GM12878 (cell line): ENCODE results near the gene SIRT2. TPM values are rescaled to one million over a fixed set of nuclear protein-coding genes. Genes with fewer than 3 reads are reported as not detected.

ENCODE experiments used
- ATAC-seq: fragments of 200-7000 bp; cut with Tn5 transposase; 3 replicates; pipeline ENCODE4 v1.9.1; 2020; ENCODE audit warnings: mild to moderate bottlenecking, moderate library complexity
- BruUV-seq: library from RNA; stranded (reverse); fragments of 400-500 nt; replicated peaks from 2 replicates; lab custom pipeline; 2021; lab: Mats Ljungman, UMichigan
- CTCF ChIA-PET: fragments of 300-600 bp; sonication (Branson Sonifier 250); formaldehyde crosslinking; extraction: SDS; loops from one replicate; lab custom pipeline; 2021; ENCODE audit warnings: inconsistent platforms; lab: Yijun Ruan, JAX
- POLR2A ChIA-PET: fragments of 350-600 bp; formaldehyde crosslinking; extraction: SDS; loops from one replicate; lab custom pipeline; 2021; ENCODE audit warnings: inconsistent platforms; lab: Charles Lee
- RAD21 ChIA-PET: fragments of 300-600 bp; sonication (Branson Sonifier 250); formaldehyde crosslinking; loops from one replicate; lab custom pipeline; 2023; ENCODE audit warnings: antibody characterized with exemption; ENCODE audit not compliant: unreplicated experiment; lab: Charles Lee
- SMC1A ChIA-PET: fragments of 300-600 bp; sonication (Branson Sonifier 250); formaldehyde crosslinking; loops from one replicate; lab custom pipeline; 2023; ENCODE audit not compliant: unreplicated experiment, uncharacterized antibody; lab: Charles Lee
- DNase-seq: peaks from one replicate; pipeline ENCODE4 v3.0.0-alpha.2; 2011; ENCODE audit warnings: low read depth, low spot score
- FAIRE-seq: peaks from 3 replicates; lab custom pipeline; 2011; peaks lifted over from hg19 to GRCh38; lab: Jason Lieb, UNC
- H2AFZ ChIP-seq: 2 replicates; pipeline ENCODE4 v1.6.0; 2011; ENCODE audit warnings: low read depth, low read length, control low read depth; ENCODE audit not compliant: control insufficient read depth
- H3K27ac ChIP-seq: 2 replicates; pipeline ENCODE4 v1.5.1; 2011; ENCODE audit warnings: control low read depth; ENCODE audit not compliant: control insufficient read depth, insufficient read depth
- H3K27me3 ChIP-seq, 2 experiments: replicated peaks in 1 of 2; 2 replicates each; pipeline versions ENCODE4 v1.6.0 to v1.6.1; 2011; ENCODE audit warnings: low read length in 1 of 2; ENCODE audit not compliant: control insufficient read depth in 2 of 2, insufficient read depth in 2 of 2
- H3K36me3 ChIP-seq, 2 experiments: 2 replicates each; pipeline ENCODE4 v1.5.1; 2011; ENCODE audit warnings: low read length in 1 of 2; ENCODE audit not compliant: control insufficient read depth in 2 of 2, insufficient read depth in 2 of 2
- H3K4me1 ChIP-seq: 2 replicates; pipeline ENCODE4 v1.6.1; 2011; ENCODE audit warnings: mild to moderate bottlenecking, low read length, moderate library complexity, mixed read lengths; ENCODE audit not compliant: control insufficient read depth, insufficient read depth
- H3K4me2 ChIP-seq: 2 replicates; pipeline ENCODE4 v1.6.0; 2011; ENCODE audit warnings: control low read depth; ENCODE audit not compliant: control insufficient read depth, insufficient read depth
- H3K4me3 ChIP-seq: fragments of 200-600 bp; sonication (generic); 2 replicates; pipeline ENCODE4 v1.5.1; 2016
- H3K79me2 ChIP-seq: 2 replicates; pipeline ENCODE4 v1.6.0; 2011; ENCODE audit warnings: low read length; ENCODE audit not compliant: control insufficient read depth, insufficient read depth
- H3K9ac ChIP-seq: 2 replicates; pipeline ENCODE4 v1.8.0; 2011; ENCODE audit warnings: low read length, control low read depth, mixed read lengths; ENCODE audit not compliant: control insufficient read depth, insufficient read depth
- H3K9me3 ChIP-seq: replicated peaks from 3 replicates; pipeline ENCODE4 v1.5.1; 2011; ENCODE audit warnings: mild to moderate bottlenecking, low read length; ENCODE audit not compliant: control insufficient read depth, insufficient read depth
- H4K20me1 ChIP-seq: 2 replicates; pipeline ENCODE4 v1.6.0; 2011; ENCODE audit not compliant: control insufficient read depth, insufficient read depth
- ATF3 ChIP-seq: IDR thresholded peaks from 2 replicates; pipeline ENCODE4 v1.6.1; 2011; ENCODE audit warnings: low read depth, mild to moderate bottlenecking, low read length, moderate library complexity, borderline replicate concordance; ENCODE audit errors: extremely low read depth
- BACH1 ChIP-seq: fragments of 450-650 bp; IDR thresholded peaks from 2 replicates; pipeline ENCODE4 v1.6.1; 2017; ENCODE audit warnings: mild to moderate bottlenecking, borderline replicate concordance
- IKZF1 ChIP-seq: fragments of 450-650 bp; conservative IDR thresholded peaks from 2 replicates; pipeline ENCODE4 v1.6.1; 2017; ENCODE audit warnings: antibody characterized with exemption, mild to moderate bottlenecking
- MEF2B ChIP-seq: fragments of 450-650 bp; IDR thresholded peaks from 2 replicates; pipeline ENCODE4 v1.6.1; 2018; ENCODE audit warnings: mild to moderate bottlenecking, moderate library complexity; ENCODE audit not compliant: partially characterized antibody, poor library complexity, severe bottlenecking
- MLLT1 ChIP-seq: fragments of 450-650 bp; IDR thresholded peaks from 2 replicates; pipeline ENCODE4 v1.6.1; 2016; ENCODE audit warnings: mild to moderate bottlenecking
- MXI1 ChIP-seq: fragments of 150-350 bp; IDR thresholded peaks from 2 replicates; pipeline ENCODE4 v1.6.1; 2011; ENCODE audit warnings: low read depth, mild to moderate bottlenecking, inconsistent platforms, low read length, improper control_type of control experiment
- POLR2AphosphoS2 ChIP-seq: IDR thresholded peaks from 2 replicates; pipeline ENCODE4 v1.6.1; 2011; ENCODE audit warnings: low read depth, mild to moderate bottlenecking, low read length, improper control_type of control experiment, moderate library complexity
- RFX5 ChIP-seq: IDR thresholded peaks from 2 replicates; pipeline ENCODE4 v1.6.1; 2011; ENCODE audit warnings: low read depth, low read length, improper control_type of control experiment
- SMAD1 ChIP-seq: fragments of 450-650 bp; IDR thresholded peaks from 2 replicates; pipeline ENCODE4 v1.6.1; 2018; ENCODE audit warnings: mild to moderate bottlenecking, low read depth; ENCODE audit not compliant: partially characterized antibody
- SPI1 ChIP-seq: IDR thresholded peaks from 2 replicates; pipeline ENCODE4 v1.6.1; 2011; ENCODE audit warnings: low read depth, mild to moderate bottlenecking, low read length, moderate library complexity, borderline replicate concordance; ENCODE audit not compliant: insufficient read depth
- SREBF1 ChIP-seq: IDR thresholded peaks from 2 replicates; pipeline ENCODE4 v1.6.1; 2012; ENCODE audit warnings: mild to moderate bottlenecking, low read length
- SREBF2 ChIP-seq: IDR thresholded peaks from 2 replicates; pipeline ENCODE4 v1.6.1; 2012; ENCODE audit warnings: mild to moderate bottlenecking, low read length
- SRF ChIP-seq, 2 experiments: IDR thresholded peaks; 2 replicates each; pipeline ENCODE4 v1.6.1; 2011; ENCODE audit warnings: low read depth in 2 of 2, low read length in 2 of 2, mild to moderate bottlenecking in 1 of 2, moderate library complexity in 1 of 2
- SUZ12 ChIP-seq: fragments of 200-600 bp; sonication (generic); IDR thresholded peaks from one replicate; pipeline ENCODE4 v1.6.1; 2018; ENCODE audit warnings: antibody characterized with exemption, mild to moderate bottlenecking; ENCODE audit not compliant: unreplicated experiment
- TAF1 ChIP-seq: IDR thresholded peaks from 2 replicates; pipeline ENCODE4 v1.6.1; 2011; ENCODE audit warnings: mild to moderate bottlenecking, low read depth, low read length, borderline replicate concordance
- ZBTB40 ChIP-seq: fragments of 450-650 bp; IDR thresholded peaks from 2 replicates; pipeline ENCODE4 v1.6.1; 2016; ENCODE audit warnings: mild to moderate bottlenecking, moderate library complexity, borderline replicate concordance
- WGBS: methylation state at CpG from one replicate; pipeline ENCODE4 v1.1.6; 2016; ENCODE audit warnings: low lambda C conversion rate; ENCODE audit not compliant: insufficient replicate concordance, insufficient coverage; ENCODE audit errors: missing lambda C conversion rate; 5-methylcytosine and 5-hydroxymethylcytosine counted together
- in situ Hi-C: fragments of 300-500 bp; cut with MboI; formaldehyde crosslinking; loops from 9 replicates; pipeline ENCODE4 v1.14.3; 2018; ENCODE audit warnings: mixed read lengths
- intact Hi-C: fragments of 100-400 bp; cut with micrococcal nuclease; formaldehyde crosslinking; loops from one replicate; pipeline ENCODE4 v1.14.2; 2022; ENCODE audit not compliant: unreplicated experiment
- polyA plus RNA-seq, 11 experiments: library from polyadenylated mRNA; depleted of rRNA in 4 of 11; unstranded in 6 of 11; stranded (reverse) in 5 of 11; fragments of >200 nt; fragmentation: Nextera tagmentation in 4 of 11; fragmentation: Illumina TruSeq in 1 of 11; extraction: Ambion mirVana in 4 of 11; extraction: Trizol in 1 of 11; gene quantifications; 1 replicate in 1 of 11; 2 replicates in 10 of 11; pipeline versions ENCODE4 v1.2.1 to v1.2.3, GENCODE V29; 2011 to 2016; ENCODE audit warnings: inconsistent platforms in 2 of 11, missing spikeins in 2 of 11, low read depth in 1 of 11
- total RNA-seq, 4 experiments: library from RNA; depleted of rRNA in 3 of 4; stranded (reverse); fragments of >200 nt in 3 of 4; fragmentation: Illumina TruSeq in 1 of 4; extraction: Trizol in 1 of 4; gene quantifications; 2 replicates each; pipeline versions ENCODE4 v1.2.1 to v1.2.3, GENCODE V29; 2013 to 2021

The SIRT2 gene
- total and polyA plus RNA-seq, 10 of the 15 experiments (the other 5 are each of a cell fraction or from before 2014, with no cell fraction given), result 1.4 to 38.7 (median 24.1) TPM

- in situ Hi-C loops, result no loop called here
- POLR2A ChIA-PET, result interaction anchor here (1.0 to 4.4 kb wide), 8 partner anchors 15 to 232 kb away, joined by 3 to 144 read pairs (median 5); partner anchors contain the start of genes ECH1, MRPS12, NFKBIB and SARS2
- DNase-seq, result no peak
- peak overlapping the region; percentile 98 for H3K4me2 ChIP-seq
- H2AFZ ChIP-seq, result peak overlapping the region; percentile 11
- peak overlapping the region; percentile 79 for H3K9ac ChIP-seq
- peak; percentile 100 for FAIRE-seq
- SMC1A ChIA-PET, result interaction anchor here (0.9 to 4.5 kb wide), 4 partner anchors 12 to 79 kb away, joined by 3 to 44 read pairs (median 13); no protein-coding TSS in a partner anchor
- peaks cover 6% of the 10 kb centered on the region for H4K20me1 ChIP-seq
- WGBS, result 1% methylated on average over 26 of the region's 26 CpGs
- peak overlapping the region; percentile 78 for H3K4me3 ChIP-seq
- H3K4me1 ChIP-seq, result peaks cover 7% of the 10 kb centered on the region; the same call in 1 of the 2 replicates
- no peaks in the 10 kb centered on the region for H3K9me3 ChIP-seq
- H3K79me2 ChIP-seq, result peaks cover 40% of the 10 kb centered on the region
- BruUV-seq, result TSS peak; percentile 97
- peak; percentile 84 for ATAC-seq
- H3K27ac ChIP-seq, result peak overlapping the region; percentile 85
- no peaks in the 10 kb centered on the region for H3K27me3 ChIP-seq
- CTCF ChIA-PET, result interaction anchor here (0.7 to 2.5 kb wide), 5 partner anchors 13 to 81 kb away, joined by 3 to 14 read pairs (median 6); partner anchors contain the start of gene ECH1
- RAD21 ChIA-PET, result interaction anchor here (1.4 to 3.6 kb wide), 4 partner anchors 14 to 27 kb away, joined by 5 to 47 read pairs (median 22); partner anchors contain the start of genes ECH1 and RINL
- intact Hi-C loops, result loop anchor here (1.0 kb wide), 2 partner anchors 14 to 49 kb away; partner anchors contain the start of genes NFKBIB and SIRT2
- peaks cover 14 to 19% of the 10 kb centered on the region in 2 experiments for H3K36me3 ChIP-seq
- TF ChIP-seq MEF2B (peak; percentile 41), MLLT1 (peak; percentile 53; the same call in 1 of the 2 replicates), SREBF1 (no peak), SREBF2 (0 out of 2 replicates have a peak, but pooled peaks have one; percentile 0), ZBTB40 (no peak; the same call in 1 of the 2 replicates), TAF1 (peak; percentile 70; the same call in 1 of the 2 replicates), RFX5 (peak; percentile 88), IKZF1 (peak; percentile 49; the same call in 1 of the 2 replicates), SRF (IDR thresholded peaks at IDR 0.05; ENCODE audit: low read depth in 2 of 2, low read length in 2 of 2) (peak in 1 of 2 experiments; percentile 62; a peak in 2 of 4 replicates), SPI1 (0 out of 2 replicates have a peak, but pooled peaks have one; percentile 24), MXI1 (peak; percentile 62; the same call in 1 of the 2 replicates), SUZ12 (no peak), SMAD1 (peak; percentile 88), ATF3 (no peak), POLR2AphosphoS2 (peak; percentile 55; the same call in 1 of the 2 replicates), BACH1 (0 out of 2 replicates have a peak, but pooled peaks have one; percentile 36)
Measured at GRCh38 chr19:38850436-38850975, 48.9 kb downstream of the SIRT2 start.
